LNCaP clone FGC (cell line): ENCODE data around the gene BICC1.

Experiments
- DNase-seq: peaks from one replicate; pipeline ENCODE4 v3.0.0-alpha.2; 2011; ENCODE audit warnings: low read depth
- H3K4me3 ChIP-seq: 2 replicates; pipeline ENCODE4 v1.5.1; 2011; ENCODE audit warnings: mild to moderate bottlenecking, low read depth, low read length, control low read depth
- TF ChIP-seq, protein P1 (sequence below): IDR thresholded peaks from 2 replicates; pipeline ENCODE4 v1.5.1; 2012; ENCODE audit warnings: mild to moderate bottlenecking; ENCODE audit not compliant: control insufficient read depth, insufficient read depth; ENCODE audit errors: extremely low read depth

BICC1 gene

DNA sequence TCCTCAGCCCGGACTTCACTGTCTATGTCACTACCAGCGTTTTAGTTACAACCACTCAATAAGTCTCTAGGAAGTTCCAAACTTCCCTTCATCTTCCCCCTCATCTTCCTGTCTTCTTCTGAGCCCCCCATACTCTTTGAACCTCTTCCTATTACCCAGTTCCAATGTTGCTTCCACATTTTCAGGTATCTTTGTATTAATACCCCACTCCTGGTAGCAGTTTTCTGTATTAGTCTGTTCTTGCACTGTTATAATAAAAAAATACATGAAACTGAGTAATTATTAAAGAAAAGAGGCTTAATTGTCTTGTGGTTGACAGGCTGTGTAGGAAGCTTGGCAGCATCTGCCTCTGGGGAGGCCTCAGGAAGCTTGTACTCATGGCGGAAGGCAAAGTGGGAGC, 218.6 kb downstream of the BICC1 start:
- no peak for DNase-seq
- TF ChIP-seq, protein P1, sequence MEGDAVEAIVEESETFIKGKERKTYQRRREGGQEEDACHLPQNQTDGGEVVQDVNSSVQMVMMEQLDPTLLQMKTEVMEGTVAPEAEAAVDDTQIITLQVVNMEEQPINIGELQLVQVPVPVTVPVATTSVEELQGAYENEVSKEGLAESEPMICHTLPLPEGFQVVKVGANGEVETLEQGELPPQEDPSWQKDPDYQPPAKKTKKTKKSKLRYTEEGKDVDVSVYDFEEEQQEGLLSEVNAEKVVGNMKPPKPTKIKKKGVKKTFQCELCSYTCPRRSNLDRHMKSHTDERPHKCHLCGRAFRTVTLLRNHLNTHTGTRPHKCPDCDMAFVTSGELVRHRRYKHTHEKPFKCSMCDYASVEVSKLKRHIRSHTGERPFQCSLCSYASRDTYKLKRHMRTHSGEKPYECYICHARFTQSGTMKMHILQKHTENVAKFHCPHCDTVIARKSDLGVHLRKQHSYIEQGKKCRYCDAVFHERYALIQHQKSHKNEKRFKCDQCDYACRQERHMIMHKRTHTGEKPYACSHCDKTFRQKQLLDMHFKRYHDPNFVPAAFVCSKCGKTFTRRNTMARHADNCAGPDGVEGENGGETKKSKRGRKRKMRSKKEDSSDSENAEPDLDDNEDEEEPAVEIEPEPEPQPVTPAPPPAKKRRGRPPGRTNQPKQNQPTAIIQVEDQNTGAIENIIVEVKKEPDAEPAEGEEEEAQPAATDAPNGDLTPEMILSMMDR = no peak
- no peak overlapping the region for H3K4me3 ChIP-seq

DNA sequence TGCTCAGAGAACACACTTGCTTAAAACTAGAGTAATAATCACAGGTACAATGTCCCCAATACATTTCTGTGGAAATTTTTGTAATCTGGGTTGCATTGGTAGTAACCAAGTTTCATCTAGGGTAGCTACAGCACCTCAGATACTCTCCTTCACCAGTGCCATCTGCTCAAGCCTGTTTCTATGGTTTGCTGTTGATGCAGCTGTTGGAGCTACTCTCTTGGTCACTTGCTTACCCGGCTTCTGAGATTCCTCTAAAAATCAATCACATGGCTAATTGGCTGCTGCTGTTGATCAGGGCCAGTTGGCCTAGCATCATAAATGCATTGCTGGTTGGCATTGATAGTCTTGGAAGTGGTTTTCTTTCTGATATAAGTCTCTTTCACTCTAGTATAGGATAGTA, 220.8 kb downstream of the BICC1 start:
- no peak overlapping the region for H3K4me3 ChIP-seq
- no peak for DNase-seq
- TF ChIP-seq, protein P1 = no peak

DNA sequence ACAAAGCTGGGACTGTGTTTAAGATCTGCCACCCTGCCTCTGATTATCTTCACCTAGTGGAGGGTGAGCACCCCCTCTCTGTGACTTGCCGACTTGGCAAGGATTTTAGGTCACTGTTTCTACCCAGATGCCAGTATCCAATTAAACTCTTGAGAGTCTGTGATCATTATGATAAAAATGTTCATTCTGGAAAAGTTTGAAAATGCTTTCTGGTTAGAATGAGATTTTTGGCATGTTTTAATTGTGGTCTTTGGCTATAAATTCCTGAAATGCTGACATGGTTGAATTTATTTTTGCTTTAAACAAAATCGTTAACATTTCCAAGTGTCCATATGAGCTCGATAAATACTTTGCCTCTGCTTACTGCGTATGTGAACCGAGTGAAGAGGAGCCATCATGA, 221.4 kb downstream of the BICC1 start:
- DNase-seq = no peak
- TF ChIP-seq, protein P1 = no peak
- no peak overlapping the region for H3K4me3 ChIP-seq

DNA sequence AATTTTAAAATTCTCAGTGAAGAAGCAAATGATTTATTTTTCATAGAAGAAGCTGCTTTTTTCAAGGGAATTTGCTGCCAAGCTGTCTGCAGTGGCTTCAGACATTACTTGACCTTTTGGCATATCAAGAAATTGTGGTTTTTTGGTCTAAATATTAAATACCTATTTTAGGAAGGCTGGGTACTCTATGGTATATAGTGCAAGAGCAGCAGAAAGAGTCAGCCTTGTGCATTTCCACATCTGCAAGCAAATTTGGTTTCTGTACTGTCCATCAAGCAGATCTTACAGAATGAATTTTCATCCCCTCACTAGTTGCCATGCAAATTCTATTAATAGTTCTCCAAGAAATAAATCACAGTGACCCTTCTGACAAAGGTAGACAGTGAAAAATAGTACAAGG, 222.0 kb downstream of the BICC1 start:
- TF ChIP-seq, protein P1 = no peak
- DNase-seq = no peak
- no peak overlapping the region for H3K4me3 ChIP-seq

DNA sequence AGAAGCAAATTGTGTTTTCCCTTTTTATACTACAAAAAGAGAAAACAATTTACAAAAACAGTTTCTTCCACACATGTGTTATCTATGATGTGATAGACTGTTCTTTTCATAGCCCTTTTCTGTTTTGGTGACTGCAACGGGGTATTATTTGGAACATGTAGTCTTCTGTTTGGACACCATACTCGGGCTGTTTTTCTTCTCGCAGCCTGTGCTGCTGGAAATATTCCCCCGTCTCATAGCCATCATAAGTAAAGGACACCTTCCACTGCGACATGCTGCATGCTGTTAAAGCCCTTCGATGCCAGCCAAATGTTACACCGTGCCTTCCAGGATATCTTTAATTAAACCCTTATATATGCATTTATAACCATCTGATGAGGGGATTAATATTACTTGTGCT, 222.4 kb downstream of the BICC1 start:
- TF ChIP-seq, protein P1 = no peak
- H3K4me3 ChIP-seq = no peak overlapping the region
- DNase-seq = no peak

DNA sequence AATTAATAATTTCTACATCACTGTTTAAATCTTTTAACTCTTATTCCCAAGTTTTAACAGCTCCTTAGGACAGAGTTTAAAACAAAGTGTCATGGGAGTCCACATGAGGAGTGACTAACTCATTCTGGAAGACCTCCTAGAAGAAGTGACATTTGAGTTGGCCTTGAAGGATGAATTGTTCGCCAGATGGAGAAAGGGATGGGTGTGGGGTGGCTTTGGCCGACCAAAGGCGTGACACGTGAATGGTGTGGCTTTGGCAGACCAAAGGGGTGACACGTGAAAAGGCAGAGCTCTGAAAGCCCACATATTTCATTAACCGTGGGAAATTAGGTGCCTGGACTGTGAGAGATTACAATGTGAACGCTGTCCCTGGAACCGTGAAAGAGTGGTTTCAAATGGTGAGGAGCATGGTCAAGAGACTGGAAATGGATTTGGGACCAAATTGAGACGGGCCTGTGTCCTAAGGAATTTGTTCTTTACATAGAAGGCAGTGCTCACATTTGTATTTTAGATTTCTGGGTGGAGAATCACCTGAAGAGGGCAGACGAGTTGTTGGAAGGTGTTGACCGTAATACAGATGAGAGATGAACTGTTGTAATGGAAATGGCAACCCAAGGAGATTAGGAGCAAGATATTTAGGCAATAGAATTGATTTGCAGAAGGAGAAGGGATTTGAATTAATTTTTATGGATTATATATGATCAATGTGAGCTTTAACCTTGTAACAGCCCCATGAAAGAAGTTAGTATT, 228.1 kb downstream of the BICC1 start:
- TF ChIP-seq, protein P1 = no peak
- DNase-seq = no peak
- H3K4me3 ChIP-seq = no peak overlapping the region

DNA sequence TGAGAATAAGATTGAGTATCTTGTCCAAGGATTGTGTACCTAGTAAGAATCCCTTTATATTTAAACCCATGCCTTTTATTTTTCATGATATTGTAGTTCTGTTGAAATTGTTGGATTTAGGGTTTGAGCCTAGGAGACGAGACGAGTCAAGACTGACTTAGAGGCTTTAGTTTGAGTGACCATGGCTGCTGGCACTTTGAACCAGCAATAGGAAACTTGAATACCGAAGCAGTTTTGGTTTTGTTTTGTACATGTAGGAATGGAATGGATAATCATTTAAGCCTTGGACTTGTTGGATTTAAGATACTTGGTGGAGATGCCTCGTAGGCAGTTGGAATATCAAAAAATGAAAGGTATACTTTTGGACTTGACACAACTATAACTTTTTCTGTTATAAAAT, 229.0 kb downstream of the BICC1 start:
- TF ChIP-seq, protein P1 = no peak
- no peak for DNase-seq
- no peak overlapping the region for H3K4me3 ChIP-seq
